GM18519 (cell line): ENCODE measurements around the gene TFDP2.
"Not testable (repeated sequence)": the region's sequence is repeated elsewhere in the genome, so short reads cannot be mapped to it uniquely, and the experiment has no call there.

Experiments used
- ATAC-seq: cut with Tn5 transposase; IDR thresholded peaks from one replicate; pipeline ENCODE4 v1.9.1; 2021; ENCODE audit warnings: mild to moderate bottlenecking, moderate library complexity; ENCODE audit not compliant: unreplicated experiment, low FRiP score

TFDP2 gene

GRCh38 chr3:141934354-141934753 lies 215.0 kb downstream of the TFDP2 start:
- ATAC-seq = no peak

GRCh38 chr3:141933421-141934300 lies 215.7 kb downstream of the TFDP2 start:
- ATAC-seq = no peak

- ATAC-seq = no peak
Measured at GRCh38 chr3:141930801-141931200, 218.5 kb downstream of the TFDP2 start.

GRCh38 chr3:141929341-141929995 lies 219.9 kb downstream of the TFDP2 start:
- ATAC-seq = no peak

- ATAC-seq = no peak
Measured at GRCh38 chr3:141928631-141929270, 220.6 kb downstream of the TFDP2 start.

- ATAC-seq = no peak
Measured at GRCh38 chr3:141926929-141927328, 222.4 kb downstream of the TFDP2 start.

- not testable (repeated sequence) for ATAC-seq
Measured at GRCh38 chr3:141925677-141926076, 223.7 kb downstream of the TFDP2 start.

- ATAC-seq = no peak
Measured at GRCh38 chr3:141921316-141921715, 228.0 kb downstream of the TFDP2 start.

DNA sequence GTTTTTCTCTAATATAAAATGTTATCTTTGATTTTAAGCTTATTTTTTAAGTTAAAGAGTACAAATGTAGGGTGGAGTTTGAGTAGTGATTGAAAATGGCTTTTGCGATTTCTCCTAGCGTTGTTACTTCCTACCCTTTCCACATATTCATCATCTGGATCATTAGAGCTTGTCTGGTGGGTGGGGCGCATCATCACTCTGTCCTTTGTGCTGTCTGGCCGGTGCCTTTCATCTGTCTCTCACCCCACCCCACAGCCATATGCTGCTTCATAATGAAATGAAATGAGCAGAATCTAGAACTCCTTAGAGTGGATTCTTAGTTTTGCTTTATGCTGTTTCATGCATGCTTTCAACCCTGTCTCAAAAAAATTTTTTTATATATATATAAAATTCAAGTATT lies 228.6 kb downstream of the TFDP2 start:
- no peak for ATAC-seq

DNA sequence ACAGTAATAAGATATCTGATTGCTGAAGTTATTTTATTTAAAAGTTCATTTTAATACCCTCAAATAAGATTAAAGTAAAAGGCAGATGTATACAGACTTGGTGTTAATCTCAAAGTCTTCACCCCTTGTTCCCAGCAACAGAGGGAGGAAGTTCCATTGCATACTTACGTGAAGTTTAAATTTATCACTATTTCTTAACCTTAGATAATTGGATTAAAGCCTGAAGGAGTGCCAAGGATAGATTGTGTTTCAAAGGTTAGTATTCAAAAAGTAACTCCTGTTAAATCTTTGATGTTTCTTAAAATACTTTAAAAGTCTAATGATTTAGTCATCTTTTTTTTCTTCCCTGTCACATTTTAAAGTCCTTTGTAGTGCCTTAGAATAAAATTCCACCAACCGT lies 233.6 kb downstream of the TFDP2 start:
- no peak for ATAC-seq

- no peak for ATAC-seq
Measured at GRCh38 chr3:141915016-141915415, 234.3 kb downstream of the TFDP2 start.

- ATAC-seq = no peak
Measured at GRCh38 chr3:141914311-141914710, 235.0 kb downstream of the TFDP2 start.

GRCh38 chr3:141913150-141913811 lies 236.1 kb downstream of the TFDP2 start:
- ATAC-seq = no peak

DNA sequence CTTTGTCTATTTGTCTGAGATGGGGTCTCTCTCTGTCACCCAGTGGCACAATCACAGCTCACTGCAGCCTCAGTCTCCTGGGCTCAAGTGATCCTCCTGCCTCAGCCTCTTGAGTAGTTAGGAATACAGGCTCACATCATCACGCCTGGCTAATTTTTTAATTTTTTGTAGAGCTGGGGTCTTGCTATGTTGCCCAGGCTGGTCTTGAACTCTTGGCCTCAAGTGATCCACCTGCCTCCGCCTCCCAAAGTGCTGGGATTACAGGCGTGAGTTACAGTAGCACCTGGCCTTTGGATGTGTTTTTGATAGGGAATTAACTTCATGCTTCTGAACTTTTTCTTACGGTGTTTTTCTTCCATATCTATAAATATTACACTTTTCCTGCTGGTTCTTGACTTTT lies 239.4 kb downstream of the TFDP2 start:
- ATAC-seq = not testable (repeated sequence)

DNA sequence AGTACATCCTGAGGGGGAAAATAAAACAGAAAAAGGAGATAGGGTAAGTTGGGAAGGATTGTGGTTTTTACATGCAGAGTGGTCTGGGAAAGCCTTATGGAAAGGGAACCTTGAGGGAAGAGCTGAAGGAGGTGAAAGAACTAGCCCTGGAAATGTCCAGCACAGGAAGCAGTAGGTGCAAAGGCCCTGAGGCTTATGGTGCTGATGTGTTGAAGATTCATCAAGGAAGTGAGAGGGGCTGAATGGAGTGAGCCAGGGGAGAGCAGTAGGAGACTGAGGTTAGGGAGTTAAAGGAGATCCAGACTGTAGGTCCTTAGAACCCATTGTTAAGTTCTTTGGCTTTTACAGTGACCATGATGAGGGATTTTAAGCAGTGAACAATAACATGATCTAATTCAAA lies 239.9 kb downstream of the TFDP2 start:
- ATAC-seq = no peak

GRCh38 chr3:141905129-141905528 lies 244.2 kb downstream of the TFDP2 start:
- no peak for ATAC-seq

- ATAC-seq = no peak
Measured at GRCh38 chr3:141904203-141904602, 245.1 kb downstream of the TFDP2 start.

DNA sequence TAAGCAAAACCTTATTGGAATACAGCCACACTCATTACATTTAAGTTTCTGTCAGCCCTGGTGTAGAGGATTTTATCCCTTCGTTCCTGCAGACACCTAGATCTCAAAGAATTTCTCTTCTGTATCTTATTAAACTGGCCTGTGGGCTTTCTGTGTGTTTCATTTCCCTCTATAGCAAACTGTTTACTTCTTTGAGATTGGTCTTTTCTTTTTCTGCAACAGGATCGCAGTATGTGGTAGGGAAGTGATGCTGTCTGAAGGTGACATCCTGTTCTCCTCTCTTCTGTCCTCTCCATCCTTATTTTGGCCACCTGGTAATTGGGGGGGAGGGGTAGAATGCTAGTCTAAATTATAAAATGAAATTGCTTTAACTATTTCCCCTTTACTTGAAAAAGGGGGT lies 247.4 kb downstream of the TFDP2 start:
- ATAC-seq = no peak

- no peak for ATAC-seq
Measured at GRCh38 chr3:141900343-141900742, 249.0 kb downstream of the TFDP2 start.

DNA sequence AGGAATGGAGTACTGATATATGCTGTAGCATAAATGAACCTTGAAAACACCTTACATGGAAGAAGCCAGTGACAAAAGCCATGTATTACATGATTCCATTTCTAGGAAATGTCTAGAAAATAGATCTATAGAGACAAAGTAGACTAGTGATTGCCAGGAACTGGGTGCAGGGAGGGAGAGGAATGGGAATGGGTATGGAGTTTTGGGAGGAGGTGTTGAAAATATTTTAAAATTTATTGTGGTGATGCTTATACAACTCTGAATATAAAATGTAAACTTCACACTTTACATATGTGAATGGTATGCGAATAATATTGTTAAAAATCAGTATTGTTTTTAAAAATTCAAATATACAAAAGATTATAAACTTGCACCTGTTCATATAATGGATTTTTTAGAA lies 250.4 kb downstream of the TFDP2 start:
- no peak for ATAC-seq

DNA sequence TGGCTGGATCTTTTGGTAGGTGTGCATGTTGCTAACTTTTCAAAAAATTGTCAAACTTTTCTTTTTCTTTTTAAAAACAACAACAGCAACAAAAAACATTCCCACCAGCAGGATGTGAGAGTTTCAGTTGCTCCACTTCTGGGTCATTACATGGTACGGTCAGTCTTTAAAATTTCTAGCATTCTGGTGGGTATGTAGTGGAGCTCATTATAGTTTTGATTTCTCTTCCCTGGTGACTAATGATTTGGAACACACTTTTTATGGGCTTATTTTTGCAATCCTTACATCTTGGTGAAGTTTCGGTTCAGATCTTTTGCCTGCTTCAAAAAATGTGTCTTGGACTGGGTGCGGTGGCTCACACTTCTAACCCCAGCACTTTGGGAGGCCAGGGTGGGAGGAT lies 253.6 kb downstream of the TFDP2 start:
- ATAC-seq = no peak
